ENCODE measurements around the gene NPSR1.
"Not testable (repeated sequence)": the region's sequence is repeated elsewhere in the genome, so short reads cannot be mapped to it uniquely, and the experiment has no call there.

The NPSR1 gene, protein sequence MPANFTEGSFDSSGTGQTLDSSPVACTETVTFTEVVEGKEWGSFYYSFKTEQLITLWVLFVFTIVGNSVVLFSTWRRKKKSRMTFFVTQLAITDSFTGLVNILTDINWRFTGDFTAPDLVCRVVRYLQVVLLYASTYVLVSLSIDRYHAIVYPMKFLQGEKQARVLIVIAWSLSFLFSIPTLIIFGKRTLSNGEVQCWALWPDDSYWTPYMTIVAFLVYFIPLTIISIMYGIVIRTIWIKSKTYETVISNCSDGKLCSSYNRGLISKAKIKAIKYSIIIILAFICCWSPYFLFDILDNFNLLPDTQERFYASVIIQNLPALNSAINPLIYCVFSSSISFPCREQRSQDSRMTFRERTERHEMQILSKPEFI

GRCh38 chr7:34657632-34658268 lies at the start of gene NPSR1:
NPSR1 (plus strand) TSS chr7:34658218; CDS start chr7:34658413, 195 bp downstream.
- no peak for DNase-seq

GRCh38 chr7:34612661-34613060 lies 45.4 kb upstream of the NPSR1 start:
- DNase-seq, result no peak

DNA sequence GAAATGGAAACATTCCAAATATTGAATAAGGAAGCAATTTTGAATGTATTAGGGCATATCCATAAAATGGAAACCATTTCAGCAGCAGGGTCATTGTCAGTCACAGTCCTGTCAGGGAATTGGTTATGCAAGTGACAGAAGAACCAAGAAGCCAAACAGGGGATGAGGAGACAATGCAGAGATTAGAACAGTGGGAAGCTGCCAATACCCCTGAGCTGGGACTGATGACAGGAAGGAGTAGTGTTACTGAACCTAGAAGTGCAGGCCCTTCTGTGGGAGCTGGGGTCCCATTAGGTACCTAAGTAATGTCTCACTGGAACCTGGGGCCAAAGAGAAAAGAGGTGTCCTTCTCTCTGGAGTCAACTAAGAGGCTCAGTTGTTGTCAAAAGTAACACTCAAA lies 37.6 kb upstream of the NPSR1 start:
- DNase-seq, result no peak

DNA sequence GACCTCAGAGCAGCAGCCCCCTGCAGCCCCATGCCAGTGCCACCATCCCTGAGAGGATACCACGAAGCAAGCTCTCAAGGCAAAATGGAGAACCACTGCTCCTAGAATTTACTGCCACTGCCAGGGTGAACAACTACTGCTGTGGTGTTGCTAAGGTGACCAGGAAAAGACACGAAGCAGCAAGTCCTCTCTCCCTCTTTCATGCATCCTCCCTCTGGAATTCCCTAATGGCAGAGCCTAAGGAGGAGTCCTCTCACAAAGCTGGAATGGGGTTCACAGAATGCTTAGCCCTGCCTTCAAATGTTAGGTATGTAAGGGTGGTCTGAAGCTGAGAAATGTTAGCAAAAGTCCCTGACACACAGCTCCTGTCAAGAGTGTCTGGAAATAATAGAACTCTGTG lies 35.8 kb upstream of the NPSR1 start:
- no peak for DNase-seq

DNA sequence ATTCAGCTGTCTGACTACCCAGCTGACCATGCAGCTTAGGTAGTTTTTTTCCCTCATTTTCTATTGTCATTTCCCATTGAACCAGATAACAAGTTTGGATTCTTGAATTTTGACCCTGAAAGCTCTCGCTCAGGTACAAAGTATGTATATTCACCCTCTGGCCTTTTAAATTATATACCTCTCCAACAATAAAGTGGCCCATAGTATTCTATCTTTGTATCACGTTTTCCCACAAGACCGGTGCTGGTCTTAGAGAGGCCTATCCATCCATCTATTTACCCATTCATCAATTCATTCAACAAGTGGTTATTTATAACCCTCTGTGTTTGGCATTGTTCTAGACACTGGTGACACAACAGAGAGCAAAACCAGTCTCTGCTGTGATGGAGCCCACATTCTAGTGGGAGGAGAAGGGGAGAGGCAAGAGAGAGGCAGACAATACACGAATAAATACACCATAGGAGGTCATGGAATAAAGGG lies 35.2 kb upstream of the NPSR1 start:
- peak in 1 of 2 experiments; percentile 22 for DNase-seq

GRCh38 chr7:34628618-34629017 lies 29.4 kb upstream of the NPSR1 start:
- not testable (repeated sequence) for DNase-seq

- DNase-seq, result no peak
Observed at GRCh38 chr7:34652809-34653208, 5.2 kb upstream of the NPSR1 start.

DNA sequence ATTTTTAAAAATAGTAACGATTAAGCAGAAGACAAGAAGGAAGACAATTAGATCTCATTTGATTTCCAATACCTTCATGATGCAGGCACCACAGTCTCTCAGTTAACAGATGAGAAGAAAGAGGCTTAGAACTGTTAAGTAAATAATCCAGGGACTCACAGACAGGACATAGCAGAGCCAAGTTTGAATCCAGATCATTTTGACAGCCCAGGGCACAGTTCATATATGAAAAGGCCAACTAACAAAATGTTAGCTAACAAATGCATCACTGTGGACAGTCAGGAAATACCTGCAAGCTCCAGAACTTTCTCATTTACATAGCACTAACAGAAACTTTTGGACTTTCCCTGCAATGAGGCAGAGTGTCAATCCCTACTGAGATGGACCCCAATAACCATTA lies 4.2 kb upstream of the NPSR1 start:
- DNase-seq, result no peak

DNA sequence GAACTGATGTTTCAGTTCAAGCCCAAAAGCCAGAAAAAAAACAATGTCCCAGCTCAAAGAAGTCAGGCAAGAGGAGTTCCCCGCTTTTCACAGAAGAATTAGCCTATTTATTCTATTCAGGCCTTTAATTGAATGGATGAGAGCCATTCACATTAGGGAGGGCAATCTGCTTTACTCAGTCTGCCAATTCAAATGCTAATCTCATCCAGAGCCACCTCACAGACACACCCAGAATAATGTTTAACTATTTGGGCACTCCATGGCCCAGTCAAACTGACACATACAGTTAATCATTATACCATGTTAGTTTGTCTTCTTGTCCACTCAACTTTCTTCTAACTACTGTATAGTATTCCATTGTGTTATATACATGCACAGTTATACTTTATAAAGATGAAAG lies 2.6 kb upstream of the NPSR1 start:
- DNase-seq, result no peak

- DNase-seq, result no peak
Observed at GRCh38 chr7:34656041-34656440, 2.0 kb upstream of the NPSR1 start.

- DNase-seq, result no peak
Observed at GRCh38 chr7:34659472-34660075, 1.6 kb downstream of the NPSR1 start.

GRCh38 chr7:34662058-34662708 lies 4.2 kb downstream of the NPSR1 start:
- no peak for DNase-seq

DNA sequence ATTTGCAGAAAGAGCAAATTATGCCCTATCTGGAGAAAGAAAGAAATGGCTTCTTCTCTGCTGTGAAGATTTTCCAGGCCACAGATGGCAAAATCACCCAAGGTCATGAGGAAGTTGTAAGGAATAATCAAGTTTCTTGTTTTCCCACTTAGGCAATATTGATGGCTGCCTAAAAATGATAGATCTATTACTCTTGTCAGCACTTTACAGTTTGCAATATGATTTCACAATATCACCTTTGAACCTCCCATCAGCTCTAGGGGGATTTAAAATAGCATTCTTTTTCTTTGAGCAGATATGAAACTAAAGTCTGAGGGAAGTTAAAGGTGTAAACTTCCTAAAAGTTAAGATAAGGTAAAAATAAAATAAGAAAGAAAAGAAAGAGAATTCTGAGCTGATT lies 6.7 kb downstream of the NPSR1 start:
- no peak for DNase-seq

- no peak for DNase-seq
Observed at GRCh38 chr7:34672430-34672829, 14.4 kb downstream of the NPSR1 start.

DNA sequence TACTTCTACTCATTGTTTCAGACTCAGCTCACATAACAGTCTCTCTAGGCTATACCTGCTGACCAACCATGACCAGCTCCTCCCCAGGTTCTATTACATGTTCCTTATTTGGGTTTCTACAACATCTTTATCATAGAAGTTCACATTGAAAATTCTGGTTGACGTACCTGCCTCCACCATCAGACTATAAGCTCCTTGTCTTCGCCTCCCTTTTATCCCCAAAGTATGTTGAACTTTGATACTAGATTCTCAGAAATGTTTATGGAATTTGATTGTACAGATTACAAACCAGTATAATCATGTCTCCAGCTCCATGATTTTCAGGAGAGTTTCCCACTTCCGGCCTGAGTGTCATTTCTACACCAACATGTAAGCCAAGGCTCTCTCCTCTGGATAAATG lies 15.0 kb downstream of the NPSR1 start:
- DNase-seq, result no peak

GRCh38 chr7:34675749-34676374 lies 17.8 kb downstream of the NPSR1 start:
- DNase-seq, result peak; percentile 14 to 27

DNA sequence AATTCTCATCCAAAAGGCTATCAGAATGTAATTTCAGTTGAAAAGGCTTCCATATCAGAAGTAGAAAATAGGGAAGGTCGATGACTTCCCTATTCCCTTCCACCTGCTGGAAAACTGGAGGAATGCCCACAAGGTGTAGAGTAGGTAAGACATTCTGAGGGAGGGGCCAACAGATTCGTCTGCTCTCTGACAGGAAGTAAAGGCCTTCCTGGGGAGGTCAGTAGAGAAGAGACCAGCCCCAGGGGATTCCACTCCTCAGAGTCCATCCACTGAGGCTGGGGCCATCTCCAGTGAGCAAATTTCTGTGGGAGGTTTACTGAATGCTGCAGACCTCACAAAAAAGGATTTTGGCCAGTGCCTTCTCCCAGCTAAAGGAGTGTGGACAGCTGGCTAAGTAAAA lies 19.5 kb downstream of the NPSR1 start:
- DNase-seq, result no peak

DNA sequence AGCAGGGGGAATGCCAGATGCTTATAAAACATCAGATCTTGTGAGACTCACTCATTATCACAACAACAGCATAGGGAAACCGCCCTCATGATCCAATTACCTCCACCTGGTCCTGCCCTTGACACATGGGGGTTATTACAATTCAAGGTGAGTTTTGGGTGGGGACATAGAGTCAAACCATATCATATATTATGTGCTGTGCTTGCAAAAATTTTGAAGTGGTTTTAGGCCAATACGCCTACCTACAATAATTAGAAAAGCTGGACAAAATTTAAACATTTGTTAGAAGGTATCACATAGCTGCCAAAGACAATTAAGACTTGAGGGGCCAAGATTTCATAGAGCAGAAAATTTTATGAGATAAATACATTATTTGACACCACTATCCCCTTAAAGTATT lies 29.5 kb downstream of the NPSR1 start:
- DNase-seq, result no peak

GRCh38 chr7:34696415-34696814 lies 38.4 kb downstream of the NPSR1 start:
- no peak for DNase-seq

GRCh38 chr7:34709771-34710170 lies 51.8 kb downstream of the NPSR1 start:
- no peak for DNase-seq

DNA sequence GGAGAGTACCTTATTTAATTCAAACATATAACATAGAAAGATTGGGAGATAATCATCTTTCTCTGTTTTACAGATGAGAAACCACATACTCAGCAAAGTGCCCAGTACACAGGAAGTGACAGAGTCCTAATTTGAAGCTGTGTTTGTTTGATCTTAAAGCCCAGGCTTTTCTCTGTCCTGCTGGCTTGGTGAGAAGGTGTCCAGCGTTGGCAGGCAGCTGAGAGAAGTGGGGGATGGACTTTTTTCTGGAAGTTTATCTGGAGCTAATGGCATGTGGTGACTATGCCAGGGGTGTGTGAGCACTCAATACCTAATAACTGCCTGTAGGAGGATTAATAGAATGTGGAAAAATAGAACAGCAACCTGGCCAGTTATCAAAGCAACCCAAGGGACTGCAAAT lies 60.8 kb downstream of the NPSR1 start:
- no peak for DNase-seq

DNA sequence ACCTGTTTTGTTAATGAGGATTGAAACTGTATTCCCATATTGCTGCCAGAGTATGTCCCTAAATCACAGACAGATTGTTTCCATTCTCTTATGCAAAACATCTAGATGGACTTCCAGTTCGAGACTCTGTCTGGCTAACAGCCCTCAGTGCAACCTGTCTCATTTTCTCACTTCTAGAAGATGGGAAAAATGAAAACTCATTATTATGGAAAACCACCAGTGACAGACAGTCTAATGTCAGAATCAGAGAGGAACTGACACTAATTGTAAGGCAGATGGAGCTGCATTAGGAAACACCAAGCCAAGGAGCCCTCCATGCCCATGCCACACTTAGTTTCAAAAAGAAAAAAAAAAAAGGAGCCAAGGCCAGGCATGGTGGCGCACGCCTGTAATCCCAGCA lies 61.6 kb downstream of the NPSR1 start:
- no peak for DNase-seq

- no peak for DNase-seq
Observed at GRCh38 chr7:34720289-34720688, 62.3 kb downstream of the NPSR1 start.

Data from NCI-H2081 (cell line).